HG03558 (cell line): ENCODE results near the gene MARCHF2.

Experiments
- ATAC-seq: cut with Tn5 transposase; IDR thresholded peaks from one replicate; pipeline ENCODE4 v1.9.1; 2021; ENCODE audit warnings: moderate number of reproducible peaks; ENCODE audit not compliant: unreplicated experiment; ENCODE audit errors: extremely low read depth

MARCHF2 gene

DNA sequence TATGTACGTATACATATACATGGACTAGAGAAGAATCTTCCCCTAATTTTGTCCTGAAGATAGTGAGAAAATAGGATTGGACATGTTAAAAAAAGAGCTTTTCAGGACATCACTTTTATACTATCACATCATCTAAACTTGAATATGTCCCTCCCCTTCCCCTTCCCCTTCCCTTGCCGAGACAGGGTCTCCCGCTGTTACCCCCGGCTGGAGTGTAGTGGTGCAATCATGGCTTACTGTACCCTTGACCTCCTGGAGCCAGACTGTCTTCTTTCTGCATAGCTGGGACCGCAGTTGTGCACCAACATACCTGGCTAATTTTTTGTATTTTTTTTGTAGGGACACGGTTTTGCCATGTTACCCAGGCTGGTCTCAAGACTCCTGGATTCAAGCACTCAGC is 38.3 kb downstream of the MARCHF2 start:
- ATAC-seq, result no peak

DNA sequence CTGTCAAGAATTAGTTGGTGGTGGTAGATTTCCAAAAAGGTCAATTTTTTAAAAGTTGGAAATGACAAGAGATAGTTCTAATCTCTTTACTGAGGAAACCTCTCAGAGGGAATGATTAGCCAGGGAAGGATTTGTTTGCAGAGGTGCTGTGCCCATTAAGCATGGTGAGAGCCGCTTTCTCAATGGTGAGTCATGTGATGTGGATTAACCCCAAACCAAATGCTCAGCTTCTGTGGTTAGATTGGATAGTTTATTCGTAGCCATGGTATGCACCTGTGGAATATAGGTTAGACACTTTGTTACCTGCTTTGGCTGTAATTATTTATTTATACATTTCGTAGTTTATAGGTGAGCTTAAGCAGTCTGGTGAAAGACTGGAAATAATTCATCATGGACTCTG is 38.8 kb downstream of the MARCHF2 start:
- ATAC-seq, result no peak

DNA sequence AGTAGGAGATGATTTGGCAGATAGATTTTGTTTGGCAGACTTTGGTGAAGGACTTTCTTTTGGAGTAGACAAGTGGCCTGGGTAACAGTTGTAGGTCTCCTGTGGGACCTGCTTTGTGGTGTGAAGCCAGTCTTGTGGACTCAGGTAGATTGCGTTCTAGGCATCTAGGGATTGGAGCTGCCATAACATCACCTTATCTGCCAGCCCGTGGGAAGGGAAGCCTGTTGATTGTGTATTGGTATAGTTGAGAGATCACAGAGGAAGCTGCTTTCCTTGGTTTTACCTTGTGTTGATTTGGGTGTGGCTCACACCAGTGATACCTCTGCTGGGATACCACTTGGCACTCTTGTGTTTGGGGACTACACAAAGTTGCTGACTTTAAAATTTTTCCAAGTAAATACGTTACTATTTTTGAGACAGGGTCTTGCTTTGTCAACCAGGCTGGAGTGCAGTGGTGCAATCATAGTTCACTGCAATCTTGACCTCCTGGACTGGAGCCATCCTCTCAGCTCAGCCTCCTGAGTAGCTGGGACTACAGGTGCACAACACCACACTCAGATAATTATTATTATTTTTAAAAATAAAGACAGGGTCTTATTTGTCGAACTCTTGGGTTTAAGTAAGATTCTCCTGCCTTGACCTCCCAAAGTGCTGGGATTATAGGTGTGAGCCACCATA is 39.5 kb downstream of the MARCHF2 start:
- ATAC-seq, result no peak

DNA sequence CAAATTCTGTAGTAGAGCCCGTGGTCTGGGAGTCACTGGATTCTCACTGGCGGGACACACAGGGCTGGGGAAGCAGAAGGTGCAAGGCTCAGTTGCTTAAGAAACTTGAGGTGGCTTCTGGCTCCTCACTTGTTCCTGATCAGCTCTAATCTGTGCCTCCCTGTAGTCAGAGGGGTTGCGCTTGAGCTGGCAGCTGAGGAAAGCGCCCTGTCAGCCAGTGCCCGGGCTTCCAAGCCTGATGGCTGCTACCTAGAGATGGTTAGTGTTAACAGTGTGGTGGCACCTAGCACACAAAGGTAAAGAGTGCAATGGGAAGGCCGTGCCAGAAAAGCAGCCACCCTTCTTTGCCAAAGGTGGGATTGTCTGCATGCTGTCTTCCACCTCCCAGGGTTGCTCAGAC is 40.5 kb downstream of the MARCHF2 start:
- ATAC-seq, result no peak

GRCh38 chr19:8454218-8454617 is 41.1 kb downstream of the MARCHF2 start:
- ATAC-seq, result no peak

DNA sequence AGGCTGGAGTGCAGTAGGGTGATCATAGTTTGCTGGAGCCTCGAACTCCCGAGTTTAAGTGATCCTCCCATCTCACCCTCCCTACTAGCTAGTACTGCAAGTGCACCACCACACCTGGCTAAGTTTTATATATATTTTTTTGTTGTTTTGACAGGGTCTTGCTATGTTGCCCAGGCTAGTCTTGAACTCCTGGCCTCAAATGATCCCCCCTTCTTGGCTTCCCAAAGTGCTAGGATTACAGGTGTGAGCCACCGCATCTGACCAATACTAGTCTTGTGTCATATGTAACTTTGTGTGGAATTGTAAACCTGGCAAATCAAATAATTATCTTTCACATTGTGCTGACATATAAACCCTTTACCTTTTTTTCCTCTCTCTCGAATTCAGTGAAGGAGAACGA is 41.9 kb downstream of the MARCHF2 start:
- ATAC-seq, result no peak

DNA sequence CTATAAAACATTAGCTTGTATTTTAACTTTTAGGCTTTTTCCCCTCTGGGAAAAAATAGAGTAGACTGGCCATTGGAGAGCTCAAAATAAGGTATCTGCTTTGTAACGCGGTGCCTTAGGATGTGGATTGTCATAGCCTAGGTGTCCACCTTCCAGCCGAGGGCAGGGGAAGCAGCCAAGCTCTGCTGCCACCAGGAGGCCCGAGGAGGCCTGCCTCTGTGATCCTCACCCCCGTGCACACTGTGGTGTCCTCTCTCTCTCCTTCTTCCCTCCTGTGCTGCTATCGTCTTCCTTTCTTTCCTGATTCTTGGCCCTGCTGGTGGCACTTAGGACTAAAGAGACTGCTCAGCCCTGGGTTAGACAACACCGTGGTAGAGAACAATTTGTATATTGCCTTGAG is 43.0 kb downstream of the MARCHF2 start:
- no peak for ATAC-seq

- no peak for ATAC-seq
These were observed 44.1 kb downstream of the MARCHF2 start for GRCh38 chr19:8457209-8457608.

DNA sequence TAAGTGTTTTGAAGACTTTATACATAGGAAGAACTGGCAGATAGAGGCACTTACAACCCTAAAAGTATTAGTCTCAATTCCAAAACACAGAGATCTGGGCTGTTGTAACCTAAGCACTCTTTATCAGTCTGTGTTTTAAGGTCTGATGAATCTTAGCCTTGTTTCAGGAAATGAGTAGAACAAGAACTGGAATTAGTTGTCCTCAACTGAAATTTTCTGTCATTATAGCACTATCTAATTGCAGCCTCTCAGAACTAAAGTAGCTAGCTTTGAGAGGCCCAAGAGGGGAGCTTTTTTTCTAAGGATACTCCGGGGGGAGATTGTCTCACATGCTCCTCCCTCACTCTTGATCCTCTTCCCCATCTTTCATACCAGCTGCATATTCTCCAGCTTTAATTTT is 44.7 kb downstream of the MARCHF2 start:
- no peak for ATAC-seq

- no peak for ATAC-seq
These were observed 45.3 kb downstream of the MARCHF2 start for GRCh38 chr19:8458380-8458779.

DNA sequence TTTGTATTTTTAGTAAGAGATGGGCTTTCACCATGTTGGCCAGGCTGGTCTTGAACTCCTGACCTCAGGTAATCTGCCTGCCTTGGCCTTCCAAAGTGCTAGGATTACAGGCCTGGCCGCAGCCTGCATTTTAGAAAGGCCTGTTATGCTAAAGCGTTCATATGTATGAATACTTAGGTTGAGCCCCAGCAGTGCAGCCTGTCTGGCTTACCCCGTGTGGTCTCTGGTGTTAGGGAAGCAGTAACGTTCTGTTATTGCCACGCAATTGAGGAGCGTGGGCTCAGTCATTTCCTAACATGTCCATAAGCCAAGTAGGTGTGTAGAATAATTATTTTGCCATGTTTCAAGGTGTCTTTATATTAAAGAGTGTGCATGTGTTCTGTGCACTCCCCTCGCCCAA is 46.0 kb downstream of the MARCHF2 start:
- no peak for ATAC-seq

DNA sequence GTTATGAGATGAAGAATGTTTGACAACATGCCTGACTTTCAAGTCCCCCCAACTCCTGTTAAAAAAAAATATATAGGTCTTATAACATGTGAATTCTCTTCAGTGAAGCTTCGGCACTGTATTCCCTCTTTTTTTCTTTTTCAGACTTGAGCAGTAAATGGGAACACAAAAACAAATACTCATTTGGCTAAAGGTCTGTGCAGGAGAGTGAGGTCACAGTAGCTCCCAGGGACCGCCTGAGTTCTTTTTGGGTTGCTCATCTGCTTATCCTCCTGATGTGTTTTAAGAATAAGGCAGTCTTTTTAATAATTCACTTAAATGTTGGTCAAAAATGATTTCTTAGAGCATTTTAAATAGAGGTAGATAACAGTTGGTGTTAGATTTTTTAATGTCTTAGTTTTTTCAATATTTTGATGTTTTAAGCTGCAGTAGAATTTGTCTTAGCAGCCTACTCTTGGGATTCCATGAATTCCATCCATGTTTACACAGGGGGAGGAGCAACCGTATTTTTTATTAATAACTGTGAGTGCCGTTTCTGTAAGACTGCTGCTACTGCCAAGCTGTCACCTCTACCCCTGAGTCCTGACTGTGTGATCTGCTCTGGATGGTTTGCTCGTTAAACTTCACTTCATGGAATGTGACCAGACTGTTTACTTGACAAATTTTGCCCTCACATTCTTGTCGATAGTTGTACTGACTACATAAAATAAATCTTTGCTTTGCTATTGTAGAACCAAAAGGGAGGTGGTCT is 46.6 kb downstream of the MARCHF2 start:
- ATAC-seq, result no peak

DNA sequence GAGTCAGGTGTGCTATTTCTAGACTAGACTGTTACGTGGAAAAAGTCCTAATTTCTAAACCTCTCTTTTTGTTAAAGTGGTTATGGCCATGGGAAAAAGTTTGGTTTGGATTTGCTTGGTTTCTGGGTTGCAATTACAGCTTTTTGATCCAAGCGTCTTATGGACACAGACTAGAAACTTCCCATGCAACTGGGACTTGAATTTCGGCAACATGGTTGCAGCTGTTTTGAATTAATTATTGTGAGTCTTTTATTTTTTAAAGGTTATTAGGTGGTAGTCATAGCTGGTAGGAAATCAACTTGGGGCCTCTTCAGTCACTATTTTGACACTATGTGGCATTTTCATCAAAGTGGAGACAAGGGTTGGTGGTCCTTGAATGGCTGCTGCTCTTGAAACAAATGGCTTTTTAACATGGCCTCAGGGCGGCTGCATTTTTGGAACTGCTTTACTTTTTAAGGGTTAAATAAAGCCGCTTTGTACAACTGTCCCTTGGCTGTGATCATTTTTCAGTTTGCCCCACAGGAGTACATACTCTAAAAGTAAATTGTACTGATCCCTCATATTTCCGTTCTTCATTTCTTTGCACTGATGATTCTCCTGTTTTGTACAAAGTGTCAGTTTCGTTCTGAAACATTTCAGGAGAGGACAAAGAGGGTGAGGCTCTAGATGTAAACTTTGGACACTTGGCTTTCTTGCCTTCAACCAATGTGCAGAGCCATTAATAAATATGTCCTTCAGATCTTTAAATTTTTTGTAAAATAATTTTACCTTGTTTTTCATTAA is 47.6 kb downstream of the MARCHF2 start:
- no peak for ATAC-seq

DNA sequence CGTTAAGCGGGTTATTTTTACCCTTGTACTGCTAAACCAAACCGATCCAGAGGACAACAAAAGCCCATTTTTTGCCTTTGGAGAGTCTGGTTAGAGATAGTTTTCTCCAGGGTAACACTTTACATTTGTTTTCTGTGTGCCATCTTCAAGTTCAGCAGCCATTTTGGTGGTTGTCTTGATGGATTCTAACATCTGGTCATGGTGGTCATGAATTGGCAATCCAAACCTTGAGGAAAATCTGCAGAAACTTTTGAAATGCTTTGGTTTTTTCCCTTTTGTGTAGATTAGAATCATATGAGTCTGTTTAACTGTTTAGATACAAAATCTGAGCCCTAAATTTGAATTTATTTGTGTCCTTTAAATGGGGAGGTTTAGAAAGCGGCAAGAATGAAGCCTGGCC is 48.3 kb downstream of the MARCHF2 start:
- ATAC-seq, result no peak

GRCh38 chr19:8461891-8462290 is 48.8 kb downstream of the MARCHF2 start:
- ATAC-seq, result no peak

- no peak for ATAC-seq
These were observed 49.5 kb downstream of the MARCHF2 start for GRCh38 chr19:8462571-8462970.

- ATAC-seq, result no peak
These were observed 50.3 kb downstream of the MARCHF2 start for GRCh38 chr19:8463365-8463764.

- ATAC-seq, result no peak
These were observed 52.9 kb downstream of the MARCHF2 start for GRCh38 chr19:8466018-8466417.

GRCh38 chr19:8468124-8468523 is 55.0 kb downstream of the MARCHF2 start:
- no peak for ATAC-seq

DNA sequence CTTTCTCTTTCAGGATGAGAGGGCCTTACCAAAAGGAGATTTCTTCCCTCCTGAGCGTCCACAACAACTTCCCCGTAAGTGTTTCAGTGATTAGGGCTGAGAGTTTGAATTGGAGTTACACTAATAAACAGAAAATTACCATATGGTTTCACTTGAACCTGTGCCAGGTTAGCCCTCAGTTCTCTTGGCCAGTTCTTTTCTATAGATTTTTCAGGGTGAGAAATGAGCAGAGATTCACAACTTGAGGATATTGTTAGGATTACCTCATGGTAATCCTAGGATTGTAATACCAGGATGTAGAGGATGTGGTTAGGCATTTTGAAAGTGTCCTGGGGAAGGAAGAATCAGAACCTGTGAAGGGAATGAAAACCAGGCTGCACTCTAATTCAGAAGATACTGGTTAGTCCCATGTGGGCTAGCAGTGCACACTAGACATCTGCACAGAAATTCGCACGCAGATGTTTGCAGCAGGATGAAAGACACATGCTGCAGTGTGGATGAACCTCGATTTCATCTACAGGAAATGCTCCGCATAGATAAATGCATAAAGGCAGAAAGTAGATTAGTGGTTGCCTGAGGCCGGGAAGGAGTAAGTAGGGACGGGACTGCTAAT is 55.8 kb downstream of the MARCHF2 start:
- ATAC-seq, result no peak
